Measurements from ENCODE around the gene EIF4H.

Gene EIF4H

GRCh38 chr7:74228951-74229900, 55.1 kb downstream of the EIF4H start:
- peak; percentile 81 for DNase-seq

GRCh38 chr7:74230446-74231231, 56.5 kb downstream of the EIF4H start:
- peak; percentile 94 for DNase-seq

- DNase-seq, result peak; percentile 27
Observed at GRCh38 chr7:74231232-74231590, 57.1 kb downstream of the EIF4H start.

GRCh38 chr7:74233655-74234285, 59.6 kb downstream of the EIF4H start:
- DNase-seq, result no peak

GRCh38 chr7:74235518-74236268, 61.5 kb downstream of the EIF4H start:
- no peak for DNase-seq

GRCh38 chr7:74236284-74236683, 62.1 kb downstream of the EIF4H start:
- no peak for DNase-seq

- DNase-seq, result no peak
Observed at GRCh38 chr7:74240482-74240881, 66.3 kb downstream of the EIF4H start.

GRCh38 chr7:74242122-74242443, 67.9 kb downstream of the EIF4H start:
- DNase-seq, result no peak

- DNase-seq, result no peak
Observed at GRCh38 chr7:74246497-74246896, 72.3 kb downstream of the EIF4H start.

Data from inflammatory macrophage treated with lipopolysaccharide for 4 hours (primary cell).